Effector memory CD4-positive, alpha-beta T cell (primary cell): Measurements from ENCODE around the gene C1QB.
"Not testable (repeated sequence)": the region's sequence is repeated elsewhere in the genome, so short reads cannot be mapped to it uniquely, and the experiment has no call there.

Source experiments
- DNase-seq, 3 donors: peaks; one replicate each; pipeline ENCODE4 v3.0.0-alpha.2; 2020
- H3K27ac ChIP-seq: 2 replicates; pipeline ENCODE4 v1.7.0; 2013; ENCODE audit warnings: mild to moderate bottlenecking, low read length, moderate library complexity; ENCODE audit not compliant: insufficient read depth, poor library complexity, severe bottlenecking
- H3K27me3 ChIP-seq: replicated peaks from 2 replicates; pipeline ENCODE4 v1.7.0; 2013; ENCODE audit warnings: mild to moderate bottlenecking, low read length; ENCODE audit not compliant: insufficient read depth, control insufficient read depth, poor library complexity, severe bottlenecking
- H3K36me3 ChIP-seq: 2 replicates; pipeline ENCODE4 v1.7.0; 2013; ENCODE audit warnings: mild to moderate bottlenecking, low read length, moderate library complexity; ENCODE audit not compliant: control insufficient read depth, insufficient read depth
- H3K4me1 ChIP-seq: 2 replicates; pipeline ENCODE4 v1.7.0; 2013; ENCODE audit warnings: low read length, mild to moderate bottlenecking; ENCODE audit not compliant: control insufficient read depth, insufficient read depth, poor library complexity, severe bottlenecking
- H3K4me3 ChIP-seq: 2 replicates; pipeline ENCODE4 v1.7.0; 2013; ENCODE audit warnings: low read length, low read depth, mild to moderate bottlenecking; ENCODE audit not compliant: insufficient read depth, poor library complexity, severe bottlenecking
- H3K9me3 ChIP-seq: 2 replicates; pipeline ENCODE4 v1.7.0; 2013; ENCODE audit warnings: mild to moderate bottlenecking, low read length, moderate library complexity; ENCODE audit not compliant: control insufficient read depth

The C1QB gene

DNA sequence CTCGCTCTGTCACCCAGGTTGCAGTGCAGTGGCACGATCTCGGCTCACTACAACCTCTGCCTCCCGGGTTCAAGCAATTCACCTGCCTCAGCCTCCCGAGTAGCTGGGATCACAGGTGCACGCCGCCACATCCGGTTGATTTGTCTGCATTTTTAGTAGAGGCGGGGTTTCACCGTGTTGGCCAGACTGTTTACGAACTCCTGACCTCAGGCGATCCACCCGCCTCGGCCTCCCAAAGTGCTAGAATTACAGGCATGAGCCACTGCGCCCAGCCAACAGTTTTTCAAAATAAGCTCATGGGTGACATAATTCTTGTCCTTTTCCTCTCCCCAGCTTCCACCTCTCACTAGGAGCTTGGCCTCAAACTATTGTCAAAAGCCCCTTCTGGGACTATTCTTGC lies 23.1 kb downstream of the C1QB start:
- not testable (repeated sequence) for H3K27me3 ChIP-seq, H3K27ac ChIP-seq, DNase-seq, H3K4me1 ChIP-seq, H3K9me3 ChIP-seq, H3K36me3 ChIP-seq, H3K4me3 ChIP-seq

DNA sequence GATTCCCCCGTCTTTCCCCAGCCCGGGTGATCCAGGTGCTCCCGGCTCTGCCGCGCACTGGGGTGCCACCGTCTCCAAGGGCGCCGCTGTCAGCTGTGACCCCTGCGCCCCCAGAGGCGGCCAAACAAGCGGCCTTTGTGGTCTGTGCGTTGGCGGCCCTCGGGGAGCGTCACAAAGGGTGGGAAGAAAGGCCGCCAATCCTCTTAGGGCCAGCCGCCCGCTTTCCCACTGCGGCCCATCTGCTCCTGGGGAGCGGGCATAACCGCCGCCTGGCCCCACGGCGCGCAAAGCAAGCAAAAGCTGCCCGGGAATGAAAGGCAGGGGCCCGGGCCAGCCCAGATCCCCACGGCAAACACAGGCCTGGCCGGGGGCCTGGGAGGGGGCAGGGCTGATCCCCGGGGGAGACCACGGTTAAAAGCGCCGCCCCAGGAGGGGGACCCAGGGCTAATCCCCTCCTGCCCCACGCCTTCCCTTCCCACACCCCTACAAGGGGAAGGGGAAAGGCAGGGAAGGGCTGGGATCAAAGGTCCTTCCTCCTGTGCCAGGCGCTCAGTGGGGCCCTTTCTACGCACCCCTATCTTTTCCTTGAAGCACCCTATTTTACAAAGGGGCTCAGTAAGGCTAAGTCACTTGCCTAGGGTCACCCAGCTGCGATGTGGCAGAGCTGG lies 24.0 kb downstream of the C1QB start:
- Histone ChIP-seq H3K9me3 (no peaks in the 10 kb centered on the region), H3K36me3 (no peaks in the 10 kb centered on the region), H3K27me3 (peaks cover 9% of the 10 kb centered on the region), H3K4me3 (no peak overlapping the region), H3K27ac (no peak overlapping the region), H3K4me1 (no peaks in the 10 kb centered on the region)
- no peak for DNase-seq

DNA sequence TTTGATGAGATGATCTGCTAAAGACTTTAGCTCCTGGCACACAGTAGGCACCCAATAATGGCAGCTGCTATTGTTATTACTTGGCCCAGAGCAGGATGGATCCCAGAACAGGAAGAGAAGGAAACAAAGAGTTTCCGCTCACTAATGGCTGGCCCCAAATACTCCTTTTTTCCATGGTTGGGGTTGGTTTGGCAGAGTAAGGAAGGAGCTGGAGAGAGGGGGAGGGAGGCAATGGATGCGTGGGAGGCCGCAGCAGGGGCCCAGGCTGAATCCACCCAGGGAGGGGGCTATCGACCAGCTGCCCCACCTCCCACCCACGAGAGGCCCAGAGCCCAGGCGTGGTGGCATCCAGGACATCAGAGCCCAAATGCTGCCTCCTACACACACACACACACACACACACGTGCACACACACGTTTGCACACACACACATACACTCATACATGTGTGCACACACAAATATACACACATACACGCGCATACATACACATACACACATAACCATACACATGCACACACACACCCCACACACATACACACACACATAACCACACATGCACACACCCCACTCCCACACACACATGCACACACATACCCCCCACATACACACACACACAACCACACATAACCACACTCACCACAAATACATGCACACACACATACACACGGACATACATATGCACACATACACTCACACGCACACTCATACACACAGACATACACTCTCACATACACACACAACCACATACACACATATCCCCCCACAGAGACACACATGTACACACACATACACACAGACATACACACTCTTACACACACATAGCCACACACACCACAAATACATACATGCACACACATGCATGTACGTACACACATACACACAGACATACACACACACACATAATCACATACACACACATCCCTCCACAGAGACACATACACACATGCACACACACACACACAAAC lies 25.2 kb downstream of the C1QB start:
- H3K27ac ChIP-seq: no peak overlapping the region
- DNase-seq: no peak
- peaks cover 8% of the 10 kb centered on the region for H3K27me3 ChIP-seq
- H3K9me3 ChIP-seq: no peaks in the 10 kb centered on the region
- no peaks in the 10 kb centered on the region for H3K36me3 ChIP-seq
- H3K4me3 ChIP-seq: no peak overlapping the region
- no peaks in the 10 kb centered on the region for H3K4me1 ChIP-seq

DNA sequence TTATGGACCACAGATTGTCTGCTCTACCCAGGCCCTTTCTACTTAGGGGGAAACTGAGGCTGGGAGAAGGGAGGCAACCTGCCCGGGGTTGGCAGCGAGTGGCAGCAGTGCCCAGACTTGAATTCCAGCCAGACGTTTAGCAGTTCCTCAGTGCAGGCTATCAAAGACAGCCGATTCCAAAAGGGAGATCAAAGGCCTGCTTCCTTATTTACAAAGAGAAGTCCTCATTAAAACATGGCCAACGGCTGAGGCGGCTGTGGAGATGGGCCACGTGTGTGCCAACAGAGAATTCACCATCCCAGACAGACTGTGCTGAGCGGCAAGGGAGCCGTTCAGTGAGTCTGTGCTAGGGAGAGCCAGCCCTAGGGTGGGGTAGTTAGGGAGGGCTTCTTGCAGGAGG lies 27.7 kb downstream of the C1QB start:
- H3K4me1 ChIP-seq: no peaks in the 10 kb centered on the region
- H3K36me3 ChIP-seq: no peaks in the 10 kb centered on the region

DNA sequence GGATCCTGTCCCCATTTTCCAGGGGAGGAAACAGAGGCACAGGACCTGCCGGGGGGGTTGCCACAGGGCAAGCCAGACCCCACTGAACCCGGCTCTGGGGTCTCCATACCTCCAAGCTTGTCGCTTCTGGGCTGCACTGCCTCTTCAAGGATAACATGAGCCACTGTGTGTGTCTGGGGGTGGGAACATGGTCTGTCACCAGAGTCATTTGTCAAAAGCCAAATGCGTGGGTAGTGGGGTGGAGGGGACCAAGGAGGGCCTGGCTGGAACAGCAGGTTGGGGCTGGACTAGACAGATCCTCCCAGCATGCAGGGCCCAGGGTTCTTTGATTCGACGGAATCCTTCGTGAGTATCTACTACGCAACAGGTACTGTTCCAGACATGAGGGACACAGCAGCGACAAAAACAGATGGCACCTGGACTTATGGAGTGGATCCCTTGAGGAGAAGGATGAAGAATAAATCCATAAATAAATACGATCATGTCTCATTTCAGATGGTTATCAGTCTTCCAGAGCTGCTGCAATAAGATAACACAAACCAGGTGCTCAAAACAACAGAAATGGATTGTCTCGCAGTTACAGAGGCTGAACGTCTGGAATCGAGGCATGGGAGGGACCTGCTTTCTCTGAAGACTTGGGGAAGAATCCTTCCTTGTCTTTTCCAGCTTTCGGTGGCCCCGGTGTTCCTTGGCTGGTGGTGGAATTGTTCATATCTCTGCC lies 28.7 kb downstream of the C1QB start:
- Histone ChIP-seq H3K36me3 (no peaks in the 10 kb centered on the region), H3K27me3 (no peaks in the 10 kb centered on the region), H3K27ac (no peak overlapping the region), H3K9me3 (no peaks in the 10 kb centered on the region), H3K4me1 (no peaks in the 10 kb centered on the region), H3K4me3 (no peak overlapping the region)
- DNase-seq: no peak

More for the DNA sequence above, 27.7 kb downstream of the C1QB start:
- Histone ChIP-seq H3K27ac (no peak overlapping the region), H3K4me3 (no peak overlapping the region), H3K27me3 (no peaks in the 10 kb centered on the region), H3K9me3 (no peaks in the 10 kb centered on the region)
- DNase-seq: no peak

DNA sequence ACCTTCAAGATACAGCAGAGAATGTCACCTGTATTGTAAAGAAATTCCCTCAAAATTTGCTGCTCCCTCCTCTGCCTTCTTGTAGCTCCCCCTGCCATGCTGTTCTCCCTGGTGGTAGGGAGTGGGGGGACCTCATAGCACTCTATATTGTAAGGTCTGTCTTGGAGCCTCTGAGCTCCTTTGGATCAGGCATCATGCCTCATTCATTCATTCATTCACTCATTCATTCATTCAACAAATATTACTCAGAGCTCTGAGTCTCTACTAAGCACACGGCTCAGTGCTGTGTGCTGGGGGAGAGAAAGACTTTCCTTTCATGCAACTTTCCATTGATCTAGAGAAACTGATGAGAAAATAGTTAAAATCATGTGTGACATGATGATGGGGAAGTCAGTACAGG lies 30.5 kb downstream of the C1QB start:
- Histone ChIP-seq H3K27me3 (peaks cover 3% of the 10 kb centered on the region), H3K27ac (no peak overlapping the region), H3K9me3 (no peaks in the 10 kb centered on the region), H3K4me3 (no peak overlapping the region), H3K36me3 (no peaks in the 10 kb centered on the region), H3K4me1 (no peaks in the 10 kb centered on the region)
- DNase-seq: no peak

DNA sequence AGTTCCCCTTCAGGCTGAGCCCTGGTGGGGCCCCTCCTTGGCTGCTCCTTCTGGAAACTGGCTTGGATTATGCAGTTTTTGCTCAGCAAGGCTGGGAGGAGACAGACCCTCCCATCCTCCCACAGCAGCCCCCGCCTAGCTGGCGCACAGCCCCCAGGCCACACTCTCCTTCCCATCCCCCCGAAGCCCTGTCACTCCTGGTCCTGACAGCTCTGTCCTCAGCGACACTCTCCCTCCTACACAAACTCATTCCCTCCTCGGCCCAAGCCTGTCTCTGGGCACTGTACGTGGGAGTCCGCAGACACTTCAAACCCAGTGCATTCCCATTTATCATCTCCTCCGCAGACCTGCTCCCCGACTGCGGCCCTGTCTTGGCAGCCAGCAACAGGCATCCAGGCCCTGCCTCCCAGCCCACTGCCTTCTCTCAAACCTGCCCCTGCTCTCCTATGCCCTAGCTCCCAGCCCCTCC lies 32.6 kb downstream of the C1QB start:
- Histone ChIP-seq H3K27ac (no peak overlapping the region), H3K27me3 (peaks cover 3% of the 10 kb centered on the region), H3K4me3 (no peak overlapping the region), H3K4me1 (no peaks in the 10 kb centered on the region), H3K9me3 (no peaks in the 10 kb centered on the region), H3K36me3 (no peaks in the 10 kb centered on the region)
- no peak for DNase-seq

DNA sequence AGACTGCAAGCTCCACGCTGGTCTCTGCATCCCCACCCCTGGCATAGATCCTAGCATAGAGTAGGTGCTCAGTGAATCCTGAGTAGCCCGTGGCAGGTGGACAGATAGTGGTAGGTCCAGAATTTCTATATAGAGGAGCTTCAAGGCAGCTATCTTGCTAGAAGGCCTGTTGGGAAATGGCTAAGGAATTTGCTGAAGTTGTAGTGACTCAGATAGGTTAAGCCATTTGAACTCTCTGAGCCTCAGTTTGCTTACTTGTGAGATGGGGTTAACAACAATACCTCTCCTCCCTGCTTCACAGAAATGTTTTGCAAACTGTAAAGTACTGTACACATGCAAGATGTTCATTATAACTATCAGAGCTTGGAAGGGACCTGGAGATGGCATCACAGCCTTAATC lies 34.2 kb downstream of the C1QB start:
- no peaks in the 10 kb centered on the region for H3K9me3 ChIP-seq
- H3K4me1 ChIP-seq: no peaks in the 10 kb centered on the region
- no peak for DNase-seq
- H3K27ac ChIP-seq: no peak overlapping the region
- peaks cover 3% of the 10 kb centered on the region for H3K27me3 ChIP-seq
- H3K4me3 ChIP-seq: no peak overlapping the region
- H3K36me3 ChIP-seq: no peaks in the 10 kb centered on the region

DNA sequence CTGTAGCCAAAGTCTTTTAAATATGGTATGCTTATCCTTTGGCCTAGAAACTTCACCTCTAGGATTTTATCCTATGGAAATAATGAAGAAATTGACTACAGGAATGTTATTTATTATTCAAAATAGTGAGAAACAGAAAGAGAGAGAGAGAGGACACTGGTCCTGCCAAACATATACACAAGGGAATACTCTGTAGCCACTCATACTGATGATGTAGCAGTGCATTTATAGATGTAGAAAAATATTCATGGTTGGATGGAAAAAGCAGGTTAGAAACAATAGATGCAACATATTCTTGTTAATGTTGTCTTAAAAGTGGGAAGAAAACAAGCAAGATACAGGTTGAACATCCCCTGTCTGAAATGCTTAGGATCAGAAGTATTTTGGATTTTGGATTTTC lies 35.4 kb downstream of the C1QB start:
- Histone ChIP-seq H3K4me1 (no peaks in the 10 kb centered on the region), H3K27me3 (peaks cover 3% of the 10 kb centered on the region), H3K4me3 (no peak overlapping the region), H3K9me3 (no peaks in the 10 kb centered on the region), H3K36me3 (no peaks in the 10 kb centered on the region), H3K27ac (no peak overlapping the region)
- DNase-seq: no peak
